ENCODE measurements around the gene ZNF423.

The ZNF423 gene

GRCh38 chr16:49659356-49659755, 196.6 kb downstream of the ZNF423 start:
- DNase-seq, result no peak

GRCh38 chr16:49658531-49658930, 197.4 kb downstream of the ZNF423 start:
- no peak for DNase-seq

GRCh38 chr16:49657736-49658465, 198.0 kb downstream of the ZNF423 start:
- no peak for DNase-seq

- no peak for DNase-seq
These were observed 201.5 kb downstream of the ZNF423 start for GRCh38 chr16:49654425-49654824.

GRCh38 chr16:49653577-49653976, 202.3 kb downstream of the ZNF423 start:
- DNase-seq, result no peak

GRCh38 chr16:49653173-49653570, 202.7 kb downstream of the ZNF423 start:
- no peak for DNase-seq

GRCh38 chr16:49652456-49653172, 203.3 kb downstream of the ZNF423 start:
- no peak for DNase-seq

GRCh38 chr16:49651996-49652395, 203.9 kb downstream of the ZNF423 start:
- DNase-seq, result no peak

GRCh38 chr16:49651226-49651625, 204.7 kb downstream of the ZNF423 start:
- no peak for DNase-seq

GRCh38 chr16:49650603-49651002, 205.3 kb downstream of the ZNF423 start:
- DNase-seq, result no peak

- DNase-seq, result no peak
These were observed 206.7 kb downstream of the ZNF423 start for GRCh38 chr16:49649013-49649765.

- DNase-seq, result no peak
These were observed 208.2 kb downstream of the ZNF423 start for GRCh38 chr16:49647673-49648072.

GRCh38 chr16:49645263-49645662, 210.6 kb downstream of the ZNF423 start:
- DNase-seq, result no peak

- DNase-seq, result no peak
These were observed 211.8 kb downstream of the ZNF423 start for GRCh38 chr16:49644145-49644463.

GRCh38 chr16:49643429-49644144, 212.3 kb downstream of the ZNF423 start:
- no peak for DNase-seq

GRCh38 chr16:49641250-49641649, 214.7 kb downstream of the ZNF423 start:
- no peak for DNase-seq

GRCh38 chr16:49640581-49640980, 215.3 kb downstream of the ZNF423 start:
- no peak for DNase-seq

- no peak for DNase-seq
These were observed 216.0 kb downstream of the ZNF423 start for GRCh38 chr16:49639739-49640431.

- no peak for DNase-seq
These were observed 217.0 kb downstream of the ZNF423 start for GRCh38 chr16:49638673-49639610.

- DNase-seq, result no peak
These were observed 217.8 kb downstream of the ZNF423 start for GRCh38 chr16:49637933-49638672.

- no peak for DNase-seq
These were observed 218.4 kb downstream of the ZNF423 start for GRCh38 chr16:49637511-49637910.
